NCI-H748 (cell line): ENCODE data around the gene KLHL28.

ENCODE experiments used
- DNase-seq: peaks from one replicate; lab custom pipeline; 2025; ENCODE audit not compliant: unreplicated experiment; lab: John Stamatoyannopoulos, UW

Gene KLHL28

DNA sequence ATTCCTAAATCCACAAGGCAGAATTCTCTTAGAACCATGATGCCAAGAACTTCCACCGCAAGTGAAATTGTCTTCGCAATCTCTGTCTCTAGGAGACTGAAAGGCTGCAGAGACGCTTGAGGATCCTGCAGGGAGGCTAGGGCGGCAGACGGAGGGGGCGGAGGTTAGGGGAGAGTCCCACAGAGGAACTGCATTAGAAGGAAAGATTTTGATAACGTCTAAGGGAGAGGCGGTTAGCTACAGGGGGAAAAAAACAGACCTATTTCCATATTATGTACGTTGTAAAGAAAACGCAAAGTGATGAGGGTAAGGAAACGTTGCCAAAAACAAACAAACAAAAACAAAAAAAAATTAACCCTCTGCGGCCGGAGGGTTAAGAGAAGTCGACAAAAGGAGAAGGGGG is 595 bp downstream of the KLHL28 start:
- DNase-seq: peak; percentile 52

- no peak for DNase-seq
Measured at GRCh38 chr14:44960646-44961045, 1.1 kb downstream of the KLHL28 start.

DNA sequence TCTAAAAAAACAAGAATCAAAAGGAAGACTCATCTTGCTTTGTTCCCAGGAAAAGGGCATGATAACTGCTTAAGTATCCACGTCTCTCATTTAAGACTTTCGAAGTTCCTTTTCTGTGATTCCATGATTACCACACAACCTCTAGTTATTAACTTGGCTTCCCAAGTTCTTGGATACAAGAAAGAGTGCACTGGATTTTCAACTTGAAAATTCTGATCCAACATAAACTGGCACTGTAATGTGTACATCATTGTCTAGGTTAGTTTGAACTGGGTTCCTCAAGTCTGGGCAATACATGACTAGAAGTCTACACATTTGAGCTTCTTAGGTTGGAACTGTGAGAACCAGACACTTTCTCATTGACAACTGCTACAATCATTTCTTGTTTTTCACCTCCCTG is 1.6 kb downstream of the KLHL28 start:
- no peak for DNase-seq

DNA sequence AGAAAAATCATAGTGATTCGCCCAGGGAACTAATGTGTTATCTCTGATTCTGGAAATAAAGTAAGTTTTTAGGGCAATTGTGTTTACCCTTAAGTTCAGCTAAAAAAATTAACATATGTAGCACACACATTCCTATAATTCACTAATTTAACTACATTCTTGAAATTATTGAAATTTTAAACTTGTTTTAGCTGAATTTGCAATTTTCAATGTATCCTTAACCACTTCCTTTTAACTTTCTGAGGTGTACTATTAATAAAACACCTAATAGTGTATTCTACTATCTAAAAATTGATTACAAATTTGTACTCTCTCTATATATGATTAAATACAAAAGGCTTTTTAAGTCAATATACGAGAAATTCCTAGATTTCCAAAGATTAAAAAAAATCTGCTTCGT is 2.2 kb downstream of the KLHL28 start:
- DNase-seq: no peak

- DNase-seq: no peak
Measured at GRCh38 chr14:44956866-44957265, 4.9 kb downstream of the KLHL28 start.

DNA sequence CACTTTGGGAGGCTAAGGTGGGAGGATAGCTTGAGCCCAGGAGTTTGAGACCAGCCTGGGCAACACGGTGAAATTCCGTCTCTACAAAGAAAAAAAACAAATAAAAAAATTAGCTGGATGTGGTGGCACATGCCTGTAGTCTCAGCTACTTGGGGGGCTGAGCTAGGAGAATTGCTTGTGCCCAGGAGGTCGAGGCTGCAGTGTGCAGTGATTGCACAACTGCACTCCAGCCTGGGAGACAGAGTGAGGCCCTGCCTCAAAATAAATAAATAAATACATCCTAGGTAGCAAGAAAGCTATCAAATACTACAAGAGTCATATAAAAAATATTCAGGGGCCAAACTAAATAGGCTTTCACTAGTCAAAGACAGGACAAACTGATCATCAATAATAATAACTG is 6.2 kb downstream of the KLHL28 start:
- no peak for DNase-seq

GRCh38 chr14:44954750-44955149 is 7.0 kb downstream of the KLHL28 start:
- DNase-seq: no peak

GRCh38 chr14:44952391-44953110 is 9.2 kb downstream of the KLHL28 start:
- no peak for DNase-seq

- DNase-seq: no peak
Measured at GRCh38 chr14:44951051-44951450, 10.7 kb downstream of the KLHL28 start.

- DNase-seq: no peak
Measured at GRCh38 chr14:44945264-44945663, 16.5 kb downstream of the KLHL28 start.

DNA sequence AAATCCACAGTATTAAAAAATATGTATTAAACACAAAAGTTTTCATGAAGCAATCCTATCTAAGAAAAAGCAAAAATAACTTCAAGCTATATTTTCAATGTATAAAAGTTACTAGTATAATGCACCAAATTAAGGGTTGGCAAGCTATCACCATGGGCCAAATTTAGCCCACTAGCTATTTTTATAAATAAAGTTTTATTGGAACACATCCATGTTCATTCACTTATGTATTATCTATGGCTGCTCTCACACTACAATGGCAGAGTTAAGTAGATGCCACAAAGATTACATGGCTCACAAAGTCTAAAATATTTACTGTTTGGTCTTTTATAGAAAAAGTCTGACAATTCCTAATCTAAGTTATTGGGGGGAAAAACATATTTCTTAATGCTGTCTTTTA is 17.6 kb downstream of the KLHL28 start:
- DNase-seq: no peak

DNA sequence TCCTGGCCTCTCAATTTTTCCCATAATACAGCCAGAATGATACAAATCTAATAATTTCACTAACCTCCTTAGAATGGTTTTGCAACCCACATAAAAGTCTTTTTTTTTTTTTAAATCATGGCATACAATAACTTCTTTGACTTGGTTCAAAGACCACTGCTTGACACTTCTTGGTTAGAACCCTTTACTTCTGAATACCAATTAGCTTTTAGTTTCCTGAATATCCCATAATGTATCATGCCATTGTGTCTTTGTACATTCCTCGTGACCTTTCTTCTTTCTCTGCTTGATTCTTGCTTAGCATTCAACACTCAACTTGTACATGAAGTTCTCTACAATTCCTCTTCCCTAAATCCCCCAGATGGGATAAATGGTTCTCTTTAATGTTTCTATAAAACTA is 19.3 kb downstream of the KLHL28 start:
- no peak for DNase-seq

GRCh38 chr14:44941591-44941990 is 20.2 kb downstream of the KLHL28 start:
- DNase-seq: no peak

GRCh38 chr14:44940944-44941343 is 20.8 kb downstream of the KLHL28 start:
- DNase-seq: no peak

- DNase-seq: no peak
Measured at GRCh38 chr14:44940211-44940610, 21.5 kb downstream of the KLHL28 start.

DNA sequence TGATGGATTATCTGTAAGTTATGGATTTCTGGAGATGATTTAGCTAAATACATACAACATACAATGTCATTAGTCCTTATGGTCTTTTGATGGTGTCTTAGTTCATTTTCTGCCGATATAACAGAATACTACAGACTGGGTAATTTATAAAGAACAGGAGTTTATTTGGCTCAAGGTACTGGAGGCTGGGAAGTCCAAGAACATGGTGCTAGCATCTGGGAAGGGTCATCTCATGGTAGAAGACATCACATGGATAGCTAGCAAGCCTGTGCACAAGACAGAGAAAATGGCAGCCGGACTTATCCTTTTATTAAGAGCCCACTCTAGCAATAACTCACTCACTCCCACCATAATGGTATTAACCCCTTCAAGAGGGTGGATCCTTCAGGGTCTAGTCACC is 24.2 kb downstream of the KLHL28 start:
- no peak for DNase-seq

- DNase-seq: no peak
Measured at GRCh38 chr14:44935155-44935554, 26.6 kb downstream of the KLHL28 start.

DNA sequence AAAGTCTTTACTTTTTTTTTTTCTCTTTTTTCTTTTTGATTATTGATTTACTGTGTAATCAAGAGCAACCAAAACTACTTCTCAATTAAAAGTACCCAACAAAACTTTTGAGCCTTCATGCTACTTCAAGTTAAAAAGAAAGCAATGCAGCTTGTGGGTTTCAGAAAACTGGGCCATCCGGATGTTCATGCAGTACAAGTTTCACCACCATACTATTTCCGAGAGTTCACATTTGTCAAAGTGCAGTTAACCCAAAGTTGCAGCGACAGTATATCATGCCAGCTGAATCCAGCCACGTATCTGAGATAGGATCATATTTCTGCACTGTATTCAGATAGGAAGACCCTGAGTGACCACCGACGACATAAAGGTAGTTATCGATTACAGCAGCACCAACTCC is 33.0 kb downstream of the KLHL28 start:
- no peak for DNase-seq

- no peak for DNase-seq
Measured at GRCh38 chr14:44914849-44915248, 46.9 kb downstream of the KLHL28 start.

DNA sequence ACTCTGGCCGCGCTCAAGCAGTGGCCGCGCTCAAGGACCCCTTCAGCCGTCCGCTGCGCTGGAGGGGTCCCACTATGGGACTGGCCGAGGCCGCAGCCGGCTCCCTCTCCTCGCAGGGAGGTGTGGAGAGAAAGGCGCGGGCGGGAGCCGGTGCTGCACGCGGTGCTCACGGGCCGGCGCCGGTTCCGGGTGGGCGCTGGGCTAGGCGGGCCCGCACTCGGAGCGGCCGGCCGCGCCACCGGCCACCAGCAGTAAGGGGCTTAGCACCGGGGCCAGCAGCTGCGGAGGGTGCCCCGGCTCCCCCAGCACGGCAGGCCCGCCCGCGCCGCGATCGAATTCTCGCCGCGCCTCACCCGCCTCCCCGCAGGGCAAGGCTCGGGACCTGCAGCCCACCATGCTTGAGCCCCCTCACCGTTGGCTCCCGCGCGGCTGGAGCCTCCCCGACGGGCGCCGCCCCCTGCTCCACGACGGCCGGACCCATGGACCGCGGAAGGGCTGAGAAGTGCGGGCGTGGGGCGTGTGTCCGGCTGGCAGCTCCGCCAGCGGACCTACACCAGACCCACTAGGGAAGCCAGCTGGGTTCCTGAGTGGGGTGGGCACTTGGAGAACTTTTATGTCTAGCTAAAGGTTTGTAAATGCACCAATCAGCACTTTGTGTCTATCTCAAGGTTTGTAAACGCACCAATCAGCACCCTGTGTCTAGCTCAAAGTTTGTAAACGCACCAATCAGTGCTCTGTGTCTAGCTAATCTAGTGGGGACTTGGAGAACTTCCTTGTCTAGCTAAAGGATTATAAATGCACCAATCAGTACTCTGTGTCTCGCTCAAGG is 49.5 kb downstream of the KLHL28 start:
- DNase-seq: peak; percentile 60

GRCh38 chr14:44910821-44911220 is 50.9 kb downstream of the KLHL28 start:
- no peak for DNase-seq

DNA sequence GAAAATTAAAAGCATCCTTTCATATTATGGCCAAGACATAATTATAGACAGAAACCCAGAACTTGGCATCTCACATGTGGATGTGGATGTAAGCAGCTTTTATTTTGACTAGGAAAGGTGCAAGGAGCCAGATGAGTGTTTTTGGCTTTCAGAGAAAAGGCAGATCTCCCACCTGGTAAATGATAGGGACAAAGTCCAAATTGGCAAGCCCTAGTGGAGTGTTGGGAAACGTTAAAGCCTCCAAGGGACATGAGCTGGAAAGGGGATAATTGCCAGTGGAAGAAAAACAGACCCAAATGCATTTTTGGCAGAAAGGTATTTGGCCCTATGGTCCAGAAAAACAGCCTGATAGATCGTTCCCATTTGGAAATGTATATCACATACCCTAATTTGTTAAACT is 60.1 kb downstream of the KLHL28 start:
- DNase-seq: no peak

GRCh38 chr14:44898551-44898950 is 63.2 kb downstream of the KLHL28 start:
- DNase-seq: no peak
